HUDEP-2 (cell line): Measurements from ENCODE around the gene ADCY10.
"Not testable (repeated sequence)": the region's sequence is repeated elsewhere in the genome, so short reads cannot be mapped to it uniquely, and the experiment has no call there.

Experiments used
- DNase-seq, 76 experiments: peaks; one replicate each; lab custom pipeline; 2025; ENCODE audit not compliant: unreplicated experiment in 76 of 76; lab: John Stamatoyannopoulos, UW

The ADCY10 gene

DNA sequence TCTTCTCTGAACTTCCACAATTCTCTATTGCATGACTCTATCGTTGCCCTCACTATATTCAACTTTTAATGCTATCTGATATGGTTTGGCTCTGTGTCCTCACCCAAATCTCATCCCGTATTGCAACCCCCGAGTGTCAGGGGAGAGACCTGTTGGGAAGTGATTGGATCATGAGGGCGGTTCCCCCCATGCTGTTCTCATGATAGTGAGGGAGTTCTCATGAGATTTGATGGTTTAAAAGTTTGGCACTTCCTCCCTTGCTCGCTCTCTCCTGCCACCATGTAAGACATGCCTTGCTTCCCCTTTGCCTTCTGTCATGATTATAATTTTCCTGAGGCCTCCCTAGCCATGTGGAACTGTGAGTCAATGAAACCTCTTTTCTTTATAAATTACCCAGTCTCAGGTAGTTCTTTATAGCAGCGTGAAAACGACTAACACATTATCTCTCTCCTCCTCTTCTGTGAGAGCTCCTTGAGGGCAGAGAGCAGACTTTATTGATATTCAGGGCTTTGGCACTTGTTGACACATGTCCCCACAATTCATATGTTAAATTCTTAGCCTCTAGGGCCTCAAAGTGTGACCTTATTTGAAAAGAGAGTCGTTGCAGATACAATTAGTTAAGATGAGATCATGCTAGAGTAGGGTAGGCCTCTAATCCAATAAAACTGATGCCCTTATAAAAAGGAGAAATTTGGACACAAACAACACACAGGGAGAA, 52.1 kb downstream of the ADCY10 start:
- no peak for DNase-seq

DNA sequence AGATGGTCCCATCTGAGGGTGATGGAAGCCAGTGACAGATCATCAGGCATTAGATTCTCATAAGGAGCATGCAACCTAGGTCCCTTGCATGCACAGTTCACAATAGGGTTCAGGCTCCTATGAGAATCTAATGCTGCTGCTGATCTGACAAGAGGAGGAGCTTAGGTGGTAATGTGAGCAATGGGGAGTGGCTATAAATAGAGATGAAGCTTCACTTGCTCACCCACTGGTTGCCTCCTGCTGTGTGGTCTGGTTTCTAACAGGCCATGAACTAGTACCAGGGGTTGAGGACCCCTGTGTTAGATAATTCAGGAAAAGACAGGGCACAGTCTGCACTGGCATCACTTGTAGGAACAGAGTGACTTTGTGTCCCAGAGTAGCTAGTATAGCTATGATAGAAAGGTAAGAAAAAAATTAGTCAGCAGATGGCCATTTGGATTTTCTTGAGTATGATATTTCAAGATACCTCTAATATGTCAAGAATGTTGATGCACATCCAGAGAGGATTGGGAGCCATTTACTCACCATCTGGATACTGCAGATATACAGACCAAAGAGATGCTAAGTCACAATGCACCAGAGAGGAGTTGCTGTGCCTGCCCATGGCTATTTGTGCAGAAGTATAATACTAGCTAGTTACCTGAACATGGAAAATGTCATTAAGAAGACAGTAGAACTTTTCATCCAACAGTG, 53.6 kb downstream of the ADCY10 start:
- DNase-seq = no peak

- no peak for DNase-seq
Observed at GRCh38 chr1:167856711-167857418, 57.1 kb downstream of the ADCY10 start.

GRCh38 chr1:167854184-167854583, 59.8 kb downstream of the ADCY10 start:
- no peak for DNase-seq

DNA sequence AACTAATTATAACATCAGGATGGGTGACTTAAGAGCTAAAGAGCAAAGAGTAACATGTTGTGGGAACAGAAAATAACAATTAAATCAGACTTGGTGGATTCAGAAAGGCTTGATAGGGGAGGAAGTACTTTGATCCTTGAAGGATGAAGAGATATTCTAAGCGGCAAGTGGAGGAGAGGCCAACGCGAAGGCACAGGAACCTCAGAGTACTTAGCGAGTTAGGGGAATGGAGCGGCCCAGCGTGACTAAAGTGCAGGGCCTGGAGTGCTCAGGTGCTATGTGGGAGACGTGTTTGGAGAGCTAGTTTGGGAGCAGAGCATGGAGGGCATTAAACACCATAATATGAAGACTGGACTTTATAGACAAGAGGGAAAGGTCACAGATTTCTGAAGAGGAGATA, 64.3 kb downstream of the ADCY10 start:
- DNase-seq = no peak

DNA sequence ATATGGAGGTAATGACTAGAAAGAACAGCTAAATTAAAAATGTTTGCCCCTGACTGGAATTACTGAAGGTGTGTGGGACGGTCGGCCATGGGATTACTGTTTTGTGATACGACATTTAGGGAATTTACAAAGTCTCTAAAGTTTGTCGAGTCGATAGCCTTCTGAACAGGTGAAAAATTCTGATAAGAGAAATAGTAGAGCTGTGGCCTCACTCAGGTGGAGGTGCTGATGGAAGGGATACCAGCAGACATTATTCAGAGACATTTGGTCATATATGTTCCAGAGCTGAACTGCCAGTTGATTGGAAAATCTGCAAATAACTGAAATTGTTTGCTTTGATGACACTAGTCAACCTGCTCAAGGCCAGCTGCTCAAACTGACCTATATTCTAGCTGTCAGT, 71.1 kb downstream of the ADCY10 start:
- no peak for DNase-seq

DNA sequence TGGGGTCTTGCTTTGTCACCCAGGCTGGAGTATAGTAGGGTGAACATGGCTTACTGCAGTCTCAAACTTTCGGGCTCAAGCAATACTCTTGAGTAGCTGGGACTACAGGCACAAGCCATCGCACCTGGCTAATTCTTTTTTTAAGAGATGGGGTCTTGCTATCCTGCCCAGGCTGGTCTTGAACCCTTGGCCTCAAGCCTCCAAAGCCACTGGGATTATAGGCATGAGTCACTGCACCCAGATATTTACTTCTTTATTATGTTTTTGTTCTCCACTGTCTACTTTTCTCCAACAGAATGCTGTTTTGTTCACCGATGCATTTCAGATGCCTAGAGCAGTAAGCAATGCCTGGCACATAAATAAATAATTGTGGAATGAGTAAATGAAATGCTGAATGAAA, 72.4 kb downstream of the ADCY10 start:
- DNase-seq = no peak

- DNase-seq = no peak
Observed at GRCh38 chr1:167839009-167839408, 74.9 kb downstream of the ADCY10 start.

GRCh38 chr1:167837326-167837725, 76.6 kb downstream of the ADCY10 start:
- DNase-seq = no peak

DNA sequence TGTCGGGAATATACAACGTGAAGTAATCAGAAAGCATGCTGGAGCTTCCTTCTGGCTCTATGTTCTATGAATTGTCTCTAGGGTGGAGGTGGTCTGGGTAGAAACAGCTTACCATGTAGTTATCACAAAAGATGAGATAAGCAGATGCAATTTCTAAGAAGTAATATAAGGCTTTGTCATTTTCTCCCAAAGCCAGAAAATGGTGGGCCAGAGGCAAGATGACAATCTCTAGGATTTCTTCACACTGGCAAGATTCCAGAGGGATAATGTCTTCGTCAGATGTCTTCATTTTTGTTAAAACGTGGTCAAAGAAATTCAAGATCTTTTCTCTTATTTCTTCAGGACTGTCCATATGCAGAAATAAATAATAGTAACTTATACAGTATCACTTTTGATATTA, 77.7 kb downstream of the ADCY10 start:
- DNase-seq = no peak

DNA sequence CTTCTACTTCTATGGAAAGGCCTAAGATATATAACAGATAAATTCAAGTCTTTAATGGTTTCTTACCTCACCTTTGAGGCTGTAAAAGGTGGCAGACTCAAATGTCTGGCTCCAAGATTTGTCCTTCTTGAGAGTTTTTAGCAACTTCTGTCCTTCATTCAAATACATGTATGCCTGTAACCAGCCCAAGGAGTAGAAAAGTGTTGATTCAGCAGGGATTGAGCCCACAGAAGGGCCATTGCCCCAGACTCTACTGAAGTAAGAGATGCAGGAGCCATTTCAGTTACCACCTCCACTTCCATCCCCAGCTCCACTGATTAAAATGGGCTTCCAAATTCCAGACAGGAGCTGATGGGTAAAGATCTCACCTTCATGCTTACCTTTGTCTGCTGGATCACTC, 80.0 kb downstream of the ADCY10 start:
- DNase-seq = no peak

DNA sequence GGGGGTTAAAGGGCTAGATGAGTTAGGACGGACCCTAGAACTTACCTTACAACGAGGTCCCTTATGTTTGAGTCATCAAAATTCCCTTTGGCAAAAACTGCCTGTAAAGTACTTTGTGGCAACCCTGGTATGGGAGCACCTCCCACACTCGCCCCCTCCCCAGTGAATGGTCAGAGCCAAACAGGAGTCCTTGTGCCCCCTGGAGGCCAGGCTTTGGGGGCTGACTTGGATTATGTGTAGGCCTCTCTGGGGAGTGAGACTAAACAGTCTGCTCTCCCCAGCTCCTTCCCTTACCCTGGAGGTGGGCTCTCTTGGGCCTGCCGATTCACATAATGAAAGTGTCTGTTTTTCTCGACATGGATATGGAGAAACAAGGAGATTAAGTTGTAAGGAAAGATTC, 81.2 kb downstream of the ADCY10 start:
- DNase-seq = no peak

DNA sequence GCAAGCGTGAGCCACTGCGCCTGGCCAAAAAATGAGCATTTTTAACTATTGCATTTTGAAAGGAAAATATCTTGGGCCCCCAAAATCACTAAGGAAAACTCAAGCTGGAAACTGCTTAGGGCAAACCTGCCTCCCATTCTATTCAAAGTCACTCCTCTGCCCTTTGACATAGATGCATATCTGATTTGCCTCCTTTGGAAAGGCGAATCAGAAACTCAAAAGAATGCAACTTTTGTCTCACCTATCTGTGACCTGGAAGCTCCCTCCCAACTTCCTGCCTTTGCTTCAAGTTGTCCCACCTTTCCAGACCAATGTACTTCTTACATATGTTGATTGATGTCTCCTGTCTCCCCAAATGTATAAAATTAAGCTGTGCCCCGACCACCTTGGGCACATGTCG, 83.3 kb downstream of the ADCY10 start:
- DNase-seq = not testable (repeated sequence)

DNA sequence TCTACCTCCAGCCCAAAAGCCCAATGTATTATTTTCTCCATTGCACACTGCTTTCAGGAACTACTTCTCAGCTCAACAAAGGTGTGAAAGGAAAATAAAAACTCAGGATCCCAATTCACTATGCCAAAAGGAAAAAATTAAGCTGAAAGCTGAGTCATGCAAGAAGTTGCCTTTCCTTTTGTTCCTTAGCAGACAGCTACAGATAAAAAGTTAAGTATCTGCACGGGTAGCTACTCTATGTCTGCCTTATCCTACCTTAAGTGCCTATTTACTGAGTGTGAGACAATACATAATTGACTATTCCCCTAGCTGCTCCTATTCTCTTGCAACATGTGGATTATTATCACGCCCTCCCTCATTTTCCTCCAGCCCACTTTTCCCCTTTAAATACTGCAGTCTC, 84.1 kb downstream of the ADCY10 start:
- DNase-seq = no peak

- no peak for DNase-seq
Observed at GRCh38 chr1:167826127-167826526, 87.8 kb downstream of the ADCY10 start.

DNA sequence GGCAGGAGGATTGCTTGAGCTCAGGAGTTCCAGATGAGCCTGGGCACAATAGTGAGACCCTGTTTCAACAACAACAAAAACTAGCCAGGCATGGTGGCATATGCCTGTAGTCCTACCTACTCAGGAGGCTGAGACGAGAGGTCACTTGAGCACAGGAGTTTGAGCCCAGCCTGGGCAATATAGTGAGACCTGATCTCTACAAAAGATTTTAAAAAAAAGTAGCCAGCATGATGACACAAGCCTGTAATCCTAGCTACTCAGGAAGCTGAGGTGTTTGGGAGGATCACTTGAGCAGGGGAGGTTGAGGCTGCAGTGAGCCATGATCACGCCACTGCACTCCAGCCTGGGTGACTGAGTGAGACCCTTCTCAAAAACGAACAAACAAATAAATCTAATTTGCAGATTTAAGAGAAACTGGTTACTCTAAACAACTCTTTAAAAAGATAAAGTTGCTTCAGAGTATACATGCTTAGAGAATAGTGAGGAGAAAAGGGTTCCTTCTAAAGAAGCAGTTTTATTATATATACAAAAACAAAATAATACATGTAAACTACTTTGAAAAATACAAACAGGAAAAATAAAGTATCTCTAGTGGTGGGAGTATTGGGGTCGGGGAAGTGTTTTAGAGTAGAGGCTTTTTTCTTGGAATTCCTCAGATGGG, 88.4 kb downstream of the ADCY10 start:
- no peak for DNase-seq

DNA sequence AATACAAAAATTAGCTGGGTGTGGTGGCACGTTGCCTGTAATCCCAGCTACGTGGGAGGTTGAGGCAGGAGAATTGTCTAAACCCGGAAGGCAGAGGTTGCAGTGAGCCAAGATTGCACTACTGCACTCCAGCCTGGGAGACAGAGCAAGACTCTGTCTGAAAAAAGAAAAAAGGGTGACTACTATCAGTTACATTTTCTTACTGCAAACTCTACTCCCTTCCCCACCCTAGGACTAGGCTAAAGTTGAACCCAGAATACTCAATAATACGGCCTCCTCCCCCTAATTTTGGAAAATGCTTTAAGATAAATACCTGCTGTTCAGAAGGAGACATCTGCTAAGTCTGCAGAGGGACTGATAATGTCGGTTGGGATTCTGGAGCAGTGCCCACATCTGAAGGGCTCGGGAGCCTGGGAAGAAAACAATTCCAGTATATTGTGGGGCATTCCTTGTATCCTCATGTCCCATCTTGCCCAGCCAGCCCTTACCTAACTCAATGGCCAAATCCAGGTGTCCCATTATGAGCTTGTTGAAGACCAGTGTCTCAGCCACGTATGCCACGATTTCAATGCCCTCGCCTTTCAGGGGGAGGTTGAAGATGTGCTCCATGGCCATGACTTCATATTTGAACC, 89.7 kb downstream of the ADCY10 start:
- no peak for DNase-seq

- DNase-seq = no peak
Observed at GRCh38 chr1:167821969-167822685, 91.8 kb downstream of the ADCY10 start.

DNA sequence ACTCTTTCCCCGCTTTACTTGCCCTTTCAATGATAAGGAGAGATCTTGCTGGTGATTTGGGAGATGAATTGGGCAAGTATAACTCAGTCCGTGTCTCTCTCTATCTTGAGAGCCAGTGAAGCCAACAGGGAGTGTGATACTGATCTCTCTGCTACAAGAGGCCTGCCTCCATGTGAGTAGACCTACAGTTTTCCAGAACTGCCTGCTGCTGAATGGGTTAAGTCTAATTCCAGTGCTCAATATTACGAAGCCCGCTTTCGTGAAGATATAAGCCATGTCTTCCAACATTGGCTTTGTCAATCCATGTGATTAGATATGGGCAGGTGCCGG, 92.6 kb downstream of the ADCY10 start:
- no peak for DNase-seq

DNA sequence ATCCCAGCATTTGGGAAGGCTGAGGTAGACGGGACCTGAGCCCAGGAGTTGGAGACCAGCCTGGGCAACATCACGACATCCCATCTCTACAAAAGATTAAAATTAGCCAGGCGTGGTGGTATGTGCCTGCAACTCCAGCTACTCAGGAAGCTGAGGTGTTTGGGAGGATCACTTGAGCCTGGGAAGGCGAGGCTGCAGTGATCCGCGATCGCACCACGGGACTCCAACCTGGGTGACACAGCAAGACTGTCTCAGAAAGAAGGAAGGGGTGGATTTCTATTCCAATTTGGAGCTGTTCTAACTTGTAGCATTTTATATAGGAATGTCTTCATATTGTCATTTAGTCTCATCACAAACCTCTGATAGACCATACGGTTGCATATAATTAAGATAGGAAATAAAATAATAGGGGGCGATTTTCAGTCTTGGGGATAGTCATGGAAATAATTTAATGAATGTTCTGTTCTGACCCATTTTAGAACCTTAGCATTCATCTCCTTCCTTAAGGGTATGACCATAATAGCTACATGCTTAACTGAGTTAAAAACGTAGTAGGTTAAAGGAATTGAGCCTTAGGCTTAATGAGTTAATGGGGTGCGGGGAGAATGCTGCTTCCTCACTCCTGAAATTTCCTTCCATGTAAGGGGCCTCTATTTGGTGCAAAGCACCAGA, 93.1 kb downstream of the ADCY10 start:
- no peak for DNase-seq
